ENCODE data around the gene EEF1A2. TPM values are rescaled to one million over a fixed set of nuclear protein-coding genes. Genes with fewer than 3 reads are reported as not detected.

The EEF1A2 gene
- total RNA-seq, 4 donors from 2014 or later, result 1.7 to 17.8 (median 7.4) TPM

DNA sequence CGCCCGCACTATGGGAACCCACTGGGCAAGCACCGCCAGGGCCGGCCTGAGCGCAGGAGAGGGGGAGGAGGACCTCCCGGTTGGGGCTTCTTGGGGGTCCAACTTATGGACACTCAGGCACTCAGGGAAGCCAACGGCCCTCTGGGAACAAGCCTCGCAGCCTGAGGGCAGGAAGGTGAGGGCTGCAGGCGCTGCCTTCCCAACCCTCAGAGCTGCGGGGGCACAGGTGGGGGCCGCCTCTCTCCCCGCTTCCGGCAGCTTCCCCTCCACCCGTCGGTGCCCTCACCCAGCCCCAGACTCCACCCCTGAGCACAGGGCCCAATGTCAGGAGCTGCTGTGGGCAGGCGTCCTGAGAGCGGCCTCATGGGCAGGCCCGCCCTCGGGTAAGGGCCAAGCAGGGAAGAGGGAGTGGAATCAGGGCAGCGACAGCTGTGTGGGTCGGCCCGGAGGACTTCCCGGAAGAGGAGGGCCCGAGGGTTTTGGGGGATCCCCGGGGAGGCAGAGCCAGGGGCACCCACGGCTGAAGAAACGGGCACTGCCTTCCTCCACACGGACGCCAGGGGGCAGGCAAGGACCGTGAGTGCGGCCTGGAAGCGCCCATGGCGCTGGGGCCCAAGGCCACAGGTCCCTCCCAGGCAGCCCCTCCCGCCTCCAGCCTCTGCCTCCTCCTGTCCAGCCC is 38.8 kb upstream of the EEF1A2 start:
- no CpG with 5 or more reads among the region's 34 CpGs for WGBS

DNA sequence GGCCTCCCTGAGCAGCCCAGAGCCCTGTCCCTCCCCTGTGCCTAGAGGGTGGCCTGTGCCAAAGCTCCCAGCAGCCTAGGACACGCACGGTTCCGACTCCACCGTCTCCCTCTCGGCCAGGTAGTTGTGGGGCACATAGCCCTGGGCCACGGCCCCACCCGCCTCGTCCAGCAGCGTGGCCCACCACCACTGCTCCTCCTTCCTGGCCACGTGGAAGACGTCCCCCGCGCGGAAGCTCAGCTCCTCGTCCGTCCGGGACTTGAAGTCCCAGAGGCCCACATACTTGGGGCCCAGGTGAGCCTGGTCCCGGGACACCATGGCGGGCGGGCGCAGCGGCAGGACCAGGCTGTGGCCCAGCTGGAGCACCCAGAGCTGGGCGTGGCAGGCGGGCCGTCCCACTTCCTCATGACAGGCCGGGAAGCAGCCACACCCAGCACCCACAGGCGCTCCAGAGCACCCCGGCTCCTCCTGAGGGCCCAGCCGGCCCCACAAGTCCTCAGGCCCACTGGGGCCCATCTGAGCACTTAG is 38.2 kb upstream of the EEF1A2 start, which contains the start of gene PTK6:
Gene PTK6, minus strand, starts transcription at position 380 of the 528 bp plus-strand sequence. Its CDS starts 62 bp downstream, at position 318.
- no peak for DNase-seq (ENCODE audit: extremely low spot score)
- Histone ChIP-seq H3K4me3 (peak within 1 kb of the TSS; percentile 23 to 51 (median 36)), H3K36me3 (no peaks in the 10 kb centered on the region), H3K27ac (replicated peaks in 1 of 4) (peak within 1 kb of the TSS in 3 of 4 donors; percentile 33 to 52 (median 44)), H3K27me3 (peaks cover 0 to 76% (median 23%) of the 10 kb centered on the region in 4 donors), H3K9me3 (no peaks in the 10 kb centered on the region), H3K4me1 (peaks cover 16 to 34% (median 27%) of the 10 kb centered on the region in 4 donors)
- TF ChIP-seq EP300 (IDR thresholded peaks at IDR 0.05), result no peak
- TF ChIP-seq POLR2A (IDR thresholded peaks at IDR 0.05; ENCODE audit: low read depth), result no peak
- TF ChIP-seq, protein P1, sequence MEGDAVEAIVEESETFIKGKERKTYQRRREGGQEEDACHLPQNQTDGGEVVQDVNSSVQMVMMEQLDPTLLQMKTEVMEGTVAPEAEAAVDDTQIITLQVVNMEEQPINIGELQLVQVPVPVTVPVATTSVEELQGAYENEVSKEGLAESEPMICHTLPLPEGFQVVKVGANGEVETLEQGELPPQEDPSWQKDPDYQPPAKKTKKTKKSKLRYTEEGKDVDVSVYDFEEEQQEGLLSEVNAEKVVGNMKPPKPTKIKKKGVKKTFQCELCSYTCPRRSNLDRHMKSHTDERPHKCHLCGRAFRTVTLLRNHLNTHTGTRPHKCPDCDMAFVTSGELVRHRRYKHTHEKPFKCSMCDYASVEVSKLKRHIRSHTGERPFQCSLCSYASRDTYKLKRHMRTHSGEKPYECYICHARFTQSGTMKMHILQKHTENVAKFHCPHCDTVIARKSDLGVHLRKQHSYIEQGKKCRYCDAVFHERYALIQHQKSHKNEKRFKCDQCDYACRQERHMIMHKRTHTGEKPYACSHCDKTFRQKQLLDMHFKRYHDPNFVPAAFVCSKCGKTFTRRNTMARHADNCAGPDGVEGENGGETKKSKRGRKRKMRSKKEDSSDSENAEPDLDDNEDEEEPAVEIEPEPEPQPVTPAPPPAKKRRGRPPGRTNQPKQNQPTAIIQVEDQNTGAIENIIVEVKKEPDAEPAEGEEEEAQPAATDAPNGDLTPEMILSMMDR (IDR thresholded peaks at IDR 0.05), result no peak
- TF ChIP-seq POLR2AphosphoS5 (IDR thresholded peaks at IDR 0.05), result no peak
- intact Hi-C loops (cut with DNase I), result loop anchor here (2.0 to 10.0 kb wide), 2 partner anchors 118 to 438 kb away; partner anchors contain the start of genes RTEL1 and STMN3
- WGBS, result 77% methylated on average over 17 of the region's 29 CpGs

More for the DNA sequence above, 38.8 kb upstream of the EEF1A2 start:
- H3K36me3 ChIP-seq, result no peaks in the 10 kb centered on the region
- H3K27ac ChIP-seq (replicated peaks in 1 of 4), result peak overlapping the region in 3 of 4 donors; percentile 33 to 52 (median 44)
- no peaks in the 10 kb centered on the region for H3K9me3 ChIP-seq
- H3K27me3 ChIP-seq, result peaks cover 0 to 71% (median 23%) of the 10 kb centered on the region in 4 donors
- H3K4me1 ChIP-seq, result peaks cover 16 to 34% (median 27%) of the 10 kb centered on the region in 4 donors
- intact Hi-C loops (cut with DNase I), result loop anchor here (2.0 to 10.0 kb wide), 3 partner anchors 117 to 437 kb away; partner anchors contain the start of genes RTEL1 and STMN3
- TF ChIP-seq POLR2A (IDR thresholded peaks at IDR 0.05; ENCODE audit: low read depth) (no peak), EP300 (IDR thresholded peaks at IDR 0.05) (no peak), POLR2AphosphoS5 (IDR thresholded peaks at IDR 0.05) (peak; percentile 13 to 47)
- TF ChIP-seq, protein P1 (IDR thresholded peaks at IDR 0.05), result peak; percentile 91 to 97 (median 93)
- DNase-seq (ENCODE audit: extremely low spot score), result peak; percentile 96
- peak overlapping the region; percentile 23 to 51 (median 36) for H3K4me3 ChIP-seq

DNA sequence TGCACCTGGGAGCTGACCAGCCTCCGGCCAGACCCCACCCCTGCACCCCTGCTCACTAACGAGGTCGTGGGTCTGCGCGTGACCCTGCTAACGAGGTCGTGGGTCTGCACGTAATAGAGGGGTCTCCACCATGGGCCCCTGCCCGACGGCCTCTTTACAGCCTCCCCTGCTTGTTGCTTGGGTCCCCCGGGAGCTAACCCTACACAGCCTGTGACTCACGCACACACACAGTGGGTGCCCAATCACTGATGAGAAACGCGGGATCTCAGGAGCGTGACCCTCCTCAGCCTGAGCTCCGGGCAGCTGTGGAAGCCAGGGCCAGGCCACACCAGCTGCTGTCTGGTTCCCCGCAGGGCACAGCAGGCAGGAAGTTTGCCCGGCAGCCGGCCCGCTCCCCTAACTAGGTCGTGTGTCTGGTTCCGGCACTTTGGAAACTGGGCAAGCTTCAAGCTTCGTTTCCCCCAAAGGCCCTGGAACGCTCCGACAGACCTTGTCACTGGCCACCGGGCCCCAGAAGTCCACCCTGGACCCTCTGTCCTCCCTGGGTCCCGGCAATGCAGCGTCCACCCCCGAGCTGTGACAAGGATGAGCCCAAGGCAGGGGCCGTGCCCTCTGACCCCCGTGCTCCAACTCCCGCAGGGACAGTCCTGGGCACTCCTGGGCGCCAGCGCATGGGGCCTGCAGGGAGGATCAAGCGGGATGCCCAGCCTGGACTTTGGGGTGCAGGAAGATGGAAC is 37.5 kb upstream of the EEF1A2 start:
- Histone ChIP-seq H3K4me1 (peaks cover 16 to 34% (median 27%) of the 10 kb centered on the region in 4 donors), H3K27ac (replicated peaks in 1 of 4) (no peak overlapping the region), H3K27me3 (peaks cover 0 to 81% (median 23%) of the 10 kb centered on the region in 4 donors), H3K4me3 (peak overlapping the region in 1 of 4 donors; percentile 51), H3K36me3 (no peaks in the 10 kb centered on the region), H3K9me3 (no peaks in the 10 kb centered on the region)
- WGBS, result 57% methylated on average over 14 of the region's 35 CpGs
- TF ChIP-seq POLR2A (IDR thresholded peaks at IDR 0.05; ENCODE audit: low read depth) (no peak), POLR2AphosphoS5 (IDR thresholded peaks at IDR 0.05) (no peak), EP300 (IDR thresholded peaks at IDR 0.05) (no peak)
- TF ChIP-seq, protein P1 (IDR thresholded peaks at IDR 0.05), result no peak
- no peak for DNase-seq (ENCODE audit: extremely low spot score)
- intact Hi-C loops (cut with DNase I), result loop anchor here (2.0 to 10.0 kb wide), 2 partner anchors 118 to 438 kb away; partner anchors contain the start of genes RTEL1 and STMN3

DNA sequence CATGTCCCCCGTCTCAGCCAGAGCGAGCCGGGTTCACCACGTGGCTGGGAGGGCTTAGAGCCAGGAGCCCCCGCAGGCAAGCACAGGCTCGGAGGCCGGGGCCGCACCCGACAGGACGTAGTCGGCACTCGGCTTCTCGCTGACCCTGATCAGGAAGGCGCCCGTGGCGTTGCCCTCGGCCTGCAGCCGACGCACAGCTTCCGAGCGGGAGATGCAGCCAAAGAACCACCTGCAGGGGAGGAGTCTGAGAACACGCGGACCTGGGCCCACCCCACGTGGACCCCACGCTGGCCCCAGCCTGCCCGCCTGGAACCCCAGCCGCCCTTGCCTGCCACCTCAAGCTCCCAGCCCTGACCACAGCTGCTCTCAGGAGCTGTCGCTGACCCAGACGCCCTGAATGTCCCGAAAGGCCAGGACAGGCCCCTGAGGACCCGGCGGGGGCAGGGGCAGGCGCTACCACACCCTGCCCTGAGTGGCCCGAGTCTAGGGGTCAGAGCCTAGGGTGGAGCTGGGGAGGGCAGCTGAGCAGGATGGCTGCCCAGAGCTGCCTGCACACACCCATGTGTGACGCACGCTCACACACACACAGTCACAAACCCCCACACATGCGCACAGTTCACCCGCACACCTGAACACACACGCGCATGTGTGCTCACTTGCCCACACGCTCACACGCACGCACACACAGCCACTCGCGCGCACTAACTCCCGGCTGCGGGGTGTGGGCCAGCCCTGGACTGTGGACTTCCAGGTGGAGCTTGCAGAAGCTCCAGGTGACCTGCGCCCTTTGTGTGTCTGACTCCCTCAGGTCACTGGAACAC is 36.2 kb upstream of the EEF1A2 start:
- DNase-seq (ENCODE audit: extremely low spot score), result no peak
- intact Hi-C loops (cut with DNase I), result loop anchor here (10.0 kb wide), 1 partner anchor 120 kb away; the partner anchor contains the start of genes RTEL1 and STMN3
- H3K27me3 ChIP-seq, result peaks cover 0 to 88% (median 23%) of the 10 kb centered on the region in 4 donors
- no peaks in the 10 kb centered on the region for H3K36me3 ChIP-seq
- no peak overlapping the region for H3K27ac ChIP-seq (replicated peaks in 1 of 4)
- no peaks in the 10 kb centered on the region for H3K9me3 ChIP-seq
- H3K4me1 ChIP-seq, result peaks cover 16 to 34% (median 27%) of the 10 kb centered on the region in 4 donors
- no peak for TF ChIP-seq POLR2AphosphoS5 (IDR thresholded peaks at IDR 0.05)
- no peak for TF ChIP-seq POLR2A (IDR thresholded peaks at IDR 0.05; ENCODE audit: low read depth)
- TF ChIP-seq, protein P1 (IDR thresholded peaks at IDR 0.05), result no peak
- no peak for TF ChIP-seq EP300 (IDR thresholded peaks at IDR 0.05)
- 83% methylated on average over 13 of the region's 49 CpGs for WGBS
- no peak overlapping the region for H3K4me3 ChIP-seq
